CD14-positive monocyte (primary cell): ENCODE measurements around the gene ADTRP. TPM values are rescaled to one million over a fixed set of nuclear protein-coding genes. Genes with fewer than 3 reads are reported as not detected.

Experiments used
- DNase-seq, 3 donors: peaks; one replicate each; pipeline ENCODE4 v3.0.0-alpha.2; 2011 to 2022
- H2AFZ ChIP-seq: 2 replicates; pipeline ENCODE4 v1.6.0; 2012; ENCODE audit warnings: mild to moderate bottlenecking, low read depth, low read length, inconsistent platforms; ENCODE audit not compliant: insufficient read depth, poor library complexity, severe bottlenecking
- H3K27ac ChIP-seq, 2 donors: 1 replicate in 1 of 2; 2 replicates in 1 of 2; pipeline ENCODE4 v1.5.1; 2012 to 2013; ENCODE audit warnings: low read length in 2 of 2, control low read depth in 1 of 2, inconsistent platforms in 1 of 2, low read depth in 1 of 2, mild to moderate bottlenecking in 1 of 2
- H3K27me3 ChIP-seq, 2 donors: one replicate each; pipeline versions ENCODE4 v1.6.0 to v1.6.1; 2011 to 2013; ENCODE audit warnings: low read length in 2 of 2; ENCODE audit not compliant: control insufficient read depth in 2 of 2, insufficient read depth in 2 of 2
- H3K36me3 ChIP-seq, 2 donors: replicated peaks in 1 of 2; 1 replicate in 1 of 2; 2 replicates in 1 of 2; pipeline versions ENCODE4 v1.5.1 to v1.6.1; 2012 to 2013; ENCODE audit warnings: low read length in 2 of 2, control low read depth in 1 of 2, inconsistent platforms in 1 of 2, mild to moderate bottlenecking in 1 of 2; ENCODE audit not compliant: insufficient read depth in 2 of 2, control insufficient read depth in 1 of 2
- H3K4me1 ChIP-seq, 2 donors: 1 replicate in 1 of 2; 2 replicates in 1 of 2; pipeline versions ENCODE4 v1.5.1 to v1.6.1; 2012 to 2013; ENCODE audit warnings: low read length in 2 of 2, control low read depth in 1 of 2, inconsistent platforms in 1 of 2, mild to moderate bottlenecking in 1 of 2, moderate library complexity in 1 of 2; ENCODE audit not compliant: insufficient read depth in 2 of 2, control insufficient read depth in 1 of 2
- H3K4me2 ChIP-seq: replicated peaks from 2 replicates; pipeline ENCODE3; 2012; ENCODE audit warnings: low read length, moderate library complexity, mild to moderate bottlenecking; ENCODE audit not compliant: poor library complexity, severe bottlenecking; ENCODE audit errors: extremely low read depth
- H3K4me3 ChIP-seq, 3 experiments: fragments of 200-600 bp in 1 of 3; sonication (generic) in 1 of 3; replicated peaks in 1 of 3; 1 replicate in 2 of 3; 2 replicates in 1 of 3; pipeline ENCODE4 v1.5.1; 2011 to 2013; ENCODE audit warnings: low read length in 3 of 3, mild to moderate bottlenecking in 3 of 3, control low read depth in 2 of 3, low read depth in 2 of 3, inconsistent platforms in 1 of 3, moderate library complexity in 1 of 3
- H3K79me2 ChIP-seq: 2 replicates; pipeline ENCODE4 v1.6.0; 2012; ENCODE audit warnings: mild to moderate bottlenecking, control low read depth, inconsistent platforms, low read length, moderate library complexity; ENCODE audit not compliant: insufficient read depth
- H3K9ac ChIP-seq: 2 replicates; pipeline ENCODE4 v1.6.0; 2017; ENCODE audit warnings: low read length, mild to moderate bottlenecking; ENCODE audit not compliant: insufficient read depth, poor library complexity, severe bottlenecking
- H3K9me3 ChIP-seq, 2 donors: replicated peaks in 1 of 2; 1 replicate in 1 of 2; 2 replicates in 1 of 2; pipeline versions ENCODE4 v1.5.1 to v1.6.1; 2012 to 2013; ENCODE audit warnings: low read length in 2 of 2, control low read depth in 1 of 2; ENCODE audit not compliant: control insufficient read depth in 1 of 2, insufficient read depth in 1 of 2
- H4K20me1 ChIP-seq: 2 replicates; pipeline ENCODE4 v1.6.0; 2012; ENCODE audit warnings: mild to moderate bottlenecking, low read length, control low read depth, moderate library complexity; ENCODE audit not compliant: insufficient read depth
- H3K27ac Mint-ChIP-seq, 7 donors: one replicate each; pipeline ENCODE4 v1.8.0; 2020; ENCODE audit warnings: mild to moderate bottlenecking in 7 of 7, mixed read lengths in 7 of 7, moderate library complexity in 6 of 7, inconsistent platforms in 2 of 7
- H3K27me3 Mint-ChIP-seq, 3 donors: one replicate each; pipeline ENCODE4 v1.8.0; 2021 to 2022; ENCODE audit warnings: low read depth in 3 of 3, mild to moderate bottlenecking in 3 of 3, mixed read lengths in 3 of 3, moderate library complexity in 3 of 3, inconsistent platforms in 1 of 3
- H3K36me3 Mint-ChIP-seq, 2 donors: one replicate each; pipeline ENCODE4 v1.8.0; 2020; ENCODE audit warnings: mixed read lengths in 2 of 2, inconsistent platforms in 1 of 2, mild to moderate bottlenecking in 1 of 2
- H3K4me1 Mint-ChIP-seq: one replicate; pipeline ENCODE4 v1.8.0; 2020; ENCODE audit warnings: mild to moderate bottlenecking, mixed read lengths
- H3K4me3 Mint-ChIP-seq, 2 donors: one replicate each; pipeline ENCODE4 v1.8.0; 2020; ENCODE audit warnings: mild to moderate bottlenecking in 2 of 2, mixed read lengths in 2 of 2, moderate library complexity in 1 of 2
- H3K9me3 Mint-ChIP-seq, 7 donors: one replicate each; pipeline ENCODE4 v1.8.0; 2020 to 2022; ENCODE audit warnings: mixed read lengths in 7 of 7, mild to moderate bottlenecking in 6 of 7, moderate library complexity in 6 of 7, inconsistent platforms in 2 of 7
- CTCF ChIP-seq: fragments of 200-600 bp; IDR thresholded peaks from one replicate; pipeline ENCODE4 v1.8.0; 2022; ENCODE audit warnings: antibody characterized with exemption, mild to moderate bottlenecking
- whole genome bisulfite sequencing: methylation state at CpG from one replicate; pipeline ENCODE4 v1.1.5; 2013; ENCODE audit warnings: missing lambda C conversion rate; ENCODE audit not compliant: insufficient coverage; 5-methylcytosine and 5-hydroxymethylcytosine counted together
- intact Hi-C, 2 donors: fragments of 100-400 bp; cut with micrococcal nuclease; formaldehyde crosslinking; loops; one replicate each; pipeline versions ENCODE4 v1.15.0 to v1.15.1; 2023
- polyA plus RNA-seq, 3 donors: library from polyadenylated mRNA; depleted of rRNA in 1 of 3; unstranded in 2 of 3; stranded (reverse) in 1 of 3; fragments of 300-500 nt in 2 of 3; fragments of >200 nt in 1 of 3; fragmentation: Illumina TruSeq in 2 of 3; gene quantifications; 1 replicate in 2 of 3; 2 replicates in 1 of 3; pipeline ENCODE4 v1.2.3, GENCODE V29; 2012 to 2021

ADTRP gene
- polyA plus RNA-seq, 3 donors, result 0.04 to 0.20 TPM; not detected in 1

GRCh38 chr6:11738661-11739375 lies 39.8 kb downstream of the ADTRP start:
- H3K4me2 ChIP-seq, result no peak overlapping the region
- no peak overlapping the region for H3K4me3 ChIP-seq
- H3K36me3 Mint-ChIP-seq, result peaks cover 0 to 1% of the 10 kb centered on the region in 2 donors
- H3K79me2 ChIP-seq, result no peaks in the 10 kb centered on the region
- no peak overlapping the region for H3K9ac ChIP-seq
- peaks cover 0 to 3% (median 0%) of the 10 kb centered on the region in 7 donors for H3K9me3 Mint-ChIP-seq
- H3K4me1 ChIP-seq, result peaks cover 12 to 14% of the 10 kb centered on the region in 2 donors
- H3K9me3 ChIP-seq, result no peaks in the 10 kb centered on the region
- H3K27ac ChIP-seq, result no peak overlapping the region
- DNase-seq, result peak; percentile 53 to 86 (median 76)
- no CpG with 5 or more reads among the region's 8 CpGs for WGBS
- peak overlapping the region in 4 of 7 donors; percentile 30 to 81 (median 34) for H3K27ac Mint-ChIP-seq
- H3K27me3 ChIP-seq, result no peaks in the 10 kb centered on the region
- no peaks in the 10 kb centered on the region for H4K20me1 ChIP-seq
- no peak overlapping the region for H3K4me3 Mint-ChIP-seq
- no peak for TF ChIP-seq CTCF
- H3K36me3 ChIP-seq, result no peaks in the 10 kb centered on the region
- H2AFZ ChIP-seq, result no peak overlapping the region
- H3K27me3 Mint-ChIP-seq, result peaks cover 1 to 3% (median 3%) of the 10 kb centered on the region in 3 donors
- intact Hi-C loops, result loop anchor here in 1 of 2 donors (10.0 kb wide), 2 partner anchors 316 to 526 kb away; no protein-coding TSS in a partner anchor
- peaks cover 20% of the 10 kb centered on the region for H3K4me1 Mint-ChIP-seq

GRCh38 chr6:11738234-11738633 lies 40.4 kb downstream of the ADTRP start:
- no peak overlapping the region for H3K4me2 ChIP-seq
- peaks cover 0 to 1% of the 10 kb centered on the region in 2 donors for H3K36me3 Mint-ChIP-seq
- no peak for DNase-seq
- intact Hi-C loops, result loop anchor here in 1 of 2 donors (10.0 kb wide), 2 partner anchors 317 to 527 kb away; no protein-coding TSS in a partner anchor
- H3K36me3 ChIP-seq, result no peaks in the 10 kb centered on the region
- no peaks in the 10 kb centered on the region for H4K20me1 ChIP-seq
- H3K4me3 ChIP-seq, result no peak overlapping the region
- H3K27me3 Mint-ChIP-seq, result peaks cover 1 to 5% (median 3%) of the 10 kb centered on the region in 3 donors
- WGBS, result 100% methylated on average over 1 of the region's 3 CpGs
- peaks cover 0 to 3% (median 0%) of the 10 kb centered on the region in 7 donors for H3K9me3 Mint-ChIP-seq
- H2AFZ ChIP-seq, result no peak overlapping the region
- no peak for TF ChIP-seq CTCF
- peaks cover 24% of the 10 kb centered on the region for H3K4me1 Mint-ChIP-seq
- no peak overlapping the region for H3K9ac ChIP-seq
- peaks cover 13 to 14% of the 10 kb centered on the region in 2 donors for H3K4me1 ChIP-seq
- H3K27ac ChIP-seq, result no peak overlapping the region
- H3K4me3 Mint-ChIP-seq, result no peak overlapping the region
- H3K27ac Mint-ChIP-seq, result peak overlapping the region in 2 of 7 donors; percentile 30 to 53
- no peaks in the 10 kb centered on the region for H3K79me2 ChIP-seq
- H3K27me3 ChIP-seq, result no peaks in the 10 kb centered on the region
- H3K9me3 ChIP-seq, result no peaks in the 10 kb centered on the region
